NCI-H1092 (cell line): ENCODE measurements around the gene CRIP2.
A peak's percentile ranks its signal among the peaks of the same experiment; 100 is the strongest.

Experiments
- DNase-seq: peaks from one replicate; lab custom pipeline; 2025; lab: John Stamatoyannopoulos, UW

The CRIP2 gene

DNA sequence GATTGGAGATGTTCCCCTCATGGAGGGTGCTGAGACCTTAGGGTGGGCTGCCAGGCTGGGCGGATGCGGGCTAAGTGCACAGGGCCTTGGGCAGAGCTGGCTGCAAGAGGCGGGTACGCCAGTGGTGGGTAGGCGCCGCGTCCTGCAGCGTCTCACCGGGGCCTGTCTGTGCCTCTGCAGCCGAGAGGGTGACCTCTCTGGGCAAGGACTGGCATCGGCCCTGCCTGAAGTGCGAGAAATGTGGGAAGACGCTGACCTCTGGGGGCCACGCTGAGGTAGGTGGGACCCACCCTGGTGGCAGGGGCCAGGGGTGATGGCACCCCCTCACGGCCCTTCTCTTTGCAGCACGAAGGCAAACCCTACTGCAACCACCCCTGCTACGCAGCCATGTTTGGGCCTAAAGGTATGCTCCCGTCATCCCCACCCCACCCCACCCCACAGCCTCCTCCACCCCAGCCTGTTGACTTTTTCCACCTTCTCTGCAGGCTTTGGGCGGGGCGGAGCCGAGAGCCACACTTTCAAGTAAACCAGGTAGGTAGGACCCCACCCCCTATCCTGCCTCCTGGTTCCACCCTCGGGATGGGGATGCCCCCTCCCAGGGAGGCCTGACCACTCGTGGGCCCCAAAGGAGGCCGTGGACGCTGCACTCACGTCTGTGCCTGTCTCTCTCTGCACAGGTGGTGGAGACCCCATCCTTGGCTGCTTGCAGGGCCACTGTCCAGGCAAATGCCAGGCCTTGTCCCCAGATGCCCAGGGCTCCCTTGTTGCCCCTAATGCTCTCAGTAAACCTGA lies 13.6 kb downstream of the CRIP2 start:
- DNase-seq: no peak

DNA sequence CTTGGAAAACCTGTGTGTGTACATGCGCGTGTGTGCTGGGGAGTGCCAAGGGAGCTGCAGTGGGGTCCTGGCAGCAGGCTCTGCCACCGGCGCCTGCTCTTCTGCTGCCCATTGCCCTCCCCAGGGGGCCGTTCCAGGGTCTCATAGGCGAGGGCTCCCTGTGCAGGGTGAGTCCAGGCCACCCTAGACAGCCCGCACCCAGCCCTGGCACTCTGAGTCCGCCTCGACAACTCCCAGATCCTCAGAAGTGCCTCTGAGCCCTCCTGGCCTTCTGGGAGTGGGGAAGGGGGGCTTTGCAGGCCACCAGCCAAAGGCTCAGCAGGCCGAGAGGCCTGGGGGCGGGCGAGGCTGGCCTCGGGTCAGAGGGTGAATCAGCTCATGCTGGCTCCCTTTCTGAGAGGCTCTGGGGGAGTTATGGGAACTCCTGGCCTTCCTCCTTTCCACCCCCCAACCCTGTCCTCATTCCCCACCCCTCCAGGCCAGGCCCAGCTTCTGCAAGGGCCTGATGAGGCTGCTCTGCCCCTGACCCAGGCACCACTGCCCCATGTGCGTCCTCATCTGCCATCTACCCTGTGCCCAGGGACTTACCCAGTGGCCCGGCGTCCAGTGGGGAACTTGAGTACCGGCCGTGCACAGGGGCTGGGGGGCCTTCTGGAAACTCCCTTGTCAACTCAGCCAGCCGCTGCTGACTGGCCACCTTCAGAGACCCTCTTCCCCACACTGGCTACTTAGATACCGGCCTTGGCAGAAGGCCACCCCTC lies 14.3 kb downstream of the CRIP2 start:
- no peak for DNase-seq

DNA sequence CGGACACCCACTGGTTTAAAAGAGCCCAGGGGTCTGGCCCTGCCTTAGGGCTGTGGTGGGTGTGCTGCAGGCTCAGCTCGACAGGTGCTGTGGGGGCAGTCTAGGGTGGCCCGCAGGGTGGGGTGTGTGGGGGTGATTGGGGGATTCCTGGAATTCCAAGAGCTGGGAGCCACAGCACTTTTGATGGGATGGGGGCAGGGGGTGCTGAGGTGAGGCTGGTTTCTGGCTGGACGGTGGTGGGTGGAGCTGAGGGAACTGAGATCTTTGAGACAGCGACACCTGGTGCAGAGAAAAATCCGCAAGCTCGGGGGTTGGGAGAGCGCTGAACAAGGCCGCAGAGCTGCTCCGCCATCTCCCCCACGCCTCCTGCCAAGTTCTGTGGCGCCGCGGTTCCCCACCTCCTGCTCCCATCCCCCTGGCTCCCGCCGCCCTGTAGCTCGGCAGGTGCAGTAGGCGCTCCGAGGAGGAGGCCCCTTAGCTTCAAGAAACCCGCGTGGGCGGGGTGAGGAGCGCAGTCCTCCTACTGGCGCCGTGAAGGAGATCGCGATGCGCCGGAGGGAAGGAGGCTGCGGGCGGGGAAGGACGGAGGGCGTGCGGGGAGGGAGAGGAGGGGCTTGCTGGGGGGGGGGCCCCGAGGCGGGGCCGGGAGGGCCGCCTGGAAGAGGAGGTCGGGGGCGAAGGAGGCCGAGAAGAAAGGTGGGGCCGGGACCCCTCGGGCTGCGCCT lies 15.1 kb downstream of the CRIP2 start:
- DNase-seq: peak; percentile 86

DNA sequence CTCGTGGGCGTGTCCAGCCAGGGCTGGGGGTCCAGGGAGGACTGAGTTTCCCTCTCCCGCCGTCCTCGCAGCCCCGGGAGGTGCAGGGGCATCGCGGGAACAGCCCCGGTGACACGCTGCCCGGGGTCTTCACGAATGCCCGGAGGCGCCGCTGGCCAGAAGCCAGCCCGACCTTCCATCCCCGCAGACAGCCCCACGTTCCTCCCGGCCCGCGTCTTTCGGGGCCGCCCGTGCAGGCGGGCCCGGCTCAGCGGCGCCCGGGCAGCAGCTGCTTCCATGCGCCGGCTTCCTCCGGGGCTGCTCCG lies 15.6 kb downstream of the CRIP2 start:
- no peak for DNase-seq

DNA sequence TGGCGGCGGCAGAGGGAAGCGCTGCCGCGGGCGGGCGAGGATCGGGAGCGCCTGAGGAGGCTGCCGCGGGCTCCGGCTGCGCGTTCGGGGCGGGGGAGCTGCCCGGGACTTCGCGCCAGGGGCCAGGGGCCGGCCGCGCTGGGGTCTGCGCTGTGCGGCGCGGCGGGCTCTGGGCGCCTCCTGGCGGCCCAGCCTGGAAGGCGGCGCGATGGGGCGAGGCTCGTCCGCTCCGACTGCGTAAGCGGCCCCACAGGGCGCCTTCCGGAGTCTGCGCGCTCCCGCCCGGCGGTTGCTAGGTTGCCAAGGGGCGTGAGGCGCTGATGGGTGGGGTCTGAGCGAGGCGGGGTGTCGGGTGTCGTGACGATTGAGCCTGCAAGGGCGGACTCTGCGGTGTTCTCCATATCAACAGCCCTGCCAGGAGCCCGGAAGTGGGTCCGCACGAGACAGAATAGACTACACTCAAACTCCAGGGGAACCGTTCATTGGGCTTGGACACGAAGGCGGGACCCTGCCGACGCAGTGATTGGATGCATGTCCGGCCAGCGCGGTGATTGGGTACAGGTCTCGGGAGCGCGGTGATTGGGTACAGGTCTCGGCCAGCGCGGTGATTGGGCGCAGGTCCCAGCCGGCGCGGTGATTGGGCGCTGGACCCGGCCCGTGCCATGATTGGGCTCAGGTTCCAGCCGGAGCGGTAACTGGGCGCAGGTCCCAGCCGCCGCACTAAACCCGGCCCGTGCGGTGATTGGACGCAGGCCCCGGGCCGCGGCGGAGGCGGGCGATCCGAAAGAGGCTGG lies 16.1 kb downstream of the CRIP2 start, which contains the start of gene TEDC1:
Gene TEDC1, plus strand, starts transcription at position 675 of the 794 bp plus-strand sequence. CDS start 130 bp downstream, outside the sequence.
- DNase-seq: peak; percentile 99

DNA sequence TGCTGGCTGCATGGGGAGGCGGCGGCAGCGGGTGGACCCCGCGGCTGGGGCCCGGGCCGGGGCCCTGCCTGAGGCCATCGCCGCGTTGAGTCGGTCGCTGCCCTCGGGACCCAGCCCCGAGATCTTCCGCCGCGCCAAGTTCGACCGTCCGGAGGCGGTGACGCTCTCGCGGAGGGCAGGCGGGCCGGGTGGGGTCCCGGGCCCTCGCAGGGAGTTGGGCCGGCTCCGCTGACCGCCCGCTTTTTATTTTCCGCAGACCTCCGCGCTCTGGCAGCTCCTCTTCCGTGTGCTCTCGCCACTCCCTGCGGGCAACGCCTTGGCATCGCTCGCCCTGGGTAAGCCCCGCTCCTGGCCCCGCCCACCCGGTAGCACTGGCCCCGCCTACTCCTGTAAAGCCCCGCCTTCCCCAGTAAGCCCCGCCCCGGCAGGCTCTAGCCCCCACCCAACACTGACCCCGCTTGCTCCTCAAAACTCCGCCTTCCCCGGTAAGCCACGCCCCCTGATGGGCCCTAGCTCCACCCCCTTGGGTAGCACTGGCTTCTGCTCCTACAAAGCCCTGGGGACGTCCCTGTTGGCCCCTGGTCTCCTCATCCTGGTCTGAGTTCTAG lies 16.8 kb downstream of the CRIP2 start:
- peak; percentile 30 for DNase-seq

DNA sequence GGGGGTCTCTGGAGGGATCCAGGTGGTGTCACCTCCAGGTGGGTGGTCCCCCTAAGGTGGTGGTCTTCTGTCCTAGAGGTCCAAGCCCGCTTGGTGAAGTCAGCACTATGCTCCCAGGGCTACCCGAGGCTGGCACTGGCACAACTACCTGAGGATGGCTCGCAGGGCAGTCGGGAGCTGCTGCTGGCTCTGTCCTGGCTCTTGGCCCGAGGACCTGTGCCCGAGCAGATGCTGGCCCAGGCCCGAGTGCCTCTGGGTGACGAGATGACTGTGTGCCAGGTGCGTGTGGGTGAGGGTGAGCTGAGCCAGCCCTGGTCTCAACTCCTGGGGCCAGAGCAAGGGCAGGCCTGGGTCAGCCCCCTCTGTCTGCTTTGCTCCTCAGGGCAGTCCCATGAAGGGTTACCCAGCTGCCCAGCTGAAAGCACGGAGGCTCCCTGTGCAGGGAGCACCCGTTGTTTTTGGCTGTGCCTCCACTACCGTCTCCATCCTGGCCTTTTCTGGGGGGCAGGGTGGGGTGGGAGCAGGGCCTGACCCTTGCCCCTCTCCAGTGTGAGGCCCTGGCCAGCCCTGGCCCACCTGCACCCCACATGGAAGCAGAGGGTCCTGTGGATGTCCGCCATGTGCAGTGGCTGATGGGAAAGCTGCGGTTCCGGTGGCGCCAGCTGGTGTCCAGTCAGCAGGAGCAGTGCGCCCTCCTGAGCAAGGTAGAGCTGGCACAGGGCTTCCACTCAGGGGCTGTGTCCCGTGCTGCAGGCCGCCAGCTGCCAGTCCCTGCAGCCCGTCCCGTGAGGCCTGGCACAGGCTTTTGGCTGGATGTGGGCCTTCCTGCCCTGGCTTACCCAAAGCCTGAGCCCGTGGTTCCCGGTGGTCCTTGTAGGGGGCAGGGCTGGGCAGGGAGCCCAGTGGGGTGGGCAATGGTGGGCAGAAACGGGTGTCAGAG lies 17.7 kb downstream of the CRIP2 start:
- DNase-seq: no peak

DNA sequence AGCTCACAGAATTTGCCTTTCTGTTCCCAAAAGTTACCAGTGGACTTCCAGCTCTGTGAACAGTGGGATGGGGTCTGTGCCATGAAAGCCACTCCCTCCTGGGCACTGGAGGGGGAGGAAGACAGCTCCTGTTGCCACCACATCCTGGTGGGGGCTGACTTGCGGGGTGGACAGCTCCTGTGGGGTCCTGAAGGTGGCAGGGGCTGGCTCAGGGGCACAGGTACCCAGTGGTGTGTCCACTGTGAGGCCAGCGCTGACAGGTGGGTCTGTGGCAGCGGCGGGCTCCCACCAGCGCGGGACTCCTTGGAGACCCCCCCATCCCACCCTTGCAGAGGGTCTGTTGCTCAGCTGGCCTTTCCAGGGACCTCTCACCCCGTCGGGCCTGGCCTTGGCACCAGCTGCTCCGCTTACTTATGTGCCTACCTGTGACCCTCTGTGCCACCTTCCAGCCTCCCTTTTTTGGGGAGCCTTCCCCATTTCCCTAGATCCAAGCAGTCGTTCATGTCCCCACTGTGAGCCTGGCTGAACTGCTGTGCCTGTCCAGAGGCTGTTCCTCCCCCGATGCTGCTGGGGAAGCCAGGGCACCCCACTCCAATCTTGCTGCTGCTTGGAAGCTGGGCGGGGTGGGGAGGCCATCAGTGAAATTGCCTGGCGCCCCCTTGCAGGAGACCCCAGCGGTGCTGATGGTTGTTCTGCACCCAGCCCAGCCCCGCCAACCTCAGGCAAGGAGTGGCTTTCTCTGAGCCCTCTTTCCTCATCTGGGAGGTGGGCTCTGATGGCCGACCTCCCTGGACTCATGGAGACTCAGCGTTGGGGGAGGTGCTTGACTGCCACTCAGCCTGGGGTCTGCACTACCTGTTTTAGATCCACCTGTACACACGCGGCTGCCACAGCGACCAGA lies 18.6 kb downstream of the CRIP2 start:
- DNase-seq: no peak

DNA sequence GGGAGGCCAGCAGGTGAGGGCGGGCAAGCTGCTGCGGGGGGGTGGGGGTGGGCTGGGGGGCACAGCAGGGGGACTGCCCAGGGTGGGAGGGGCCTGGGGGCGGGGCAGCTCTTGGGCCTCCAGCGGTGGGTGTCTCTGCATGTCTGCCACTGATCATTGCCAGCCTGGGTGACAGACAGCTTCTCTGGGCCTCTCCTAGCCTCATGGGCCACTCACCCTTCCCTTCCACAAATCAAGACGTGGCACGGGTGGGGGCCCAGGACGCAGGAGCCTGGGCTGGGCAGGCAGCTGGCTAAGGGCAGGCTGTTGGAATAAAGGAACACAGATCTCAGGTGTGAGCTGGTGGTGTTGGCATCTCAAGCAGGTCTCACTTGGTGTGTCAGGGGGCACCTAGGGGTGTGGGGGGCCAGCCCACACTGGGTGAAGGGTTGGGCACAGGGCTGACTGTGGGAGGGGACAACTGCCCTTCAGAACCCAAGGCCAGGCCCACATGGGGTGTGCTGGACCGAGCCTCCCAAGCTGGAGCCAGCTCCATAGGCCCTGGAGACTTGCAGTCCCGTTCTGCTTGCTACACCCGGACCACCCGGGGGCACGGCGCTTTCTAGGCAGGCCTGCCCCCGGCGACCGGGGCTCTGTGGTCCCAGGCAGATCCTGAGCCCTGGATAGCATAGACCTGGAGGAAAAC lies 19.4 kb downstream of the CRIP2 start:
- DNase-seq: no peak

DNA sequence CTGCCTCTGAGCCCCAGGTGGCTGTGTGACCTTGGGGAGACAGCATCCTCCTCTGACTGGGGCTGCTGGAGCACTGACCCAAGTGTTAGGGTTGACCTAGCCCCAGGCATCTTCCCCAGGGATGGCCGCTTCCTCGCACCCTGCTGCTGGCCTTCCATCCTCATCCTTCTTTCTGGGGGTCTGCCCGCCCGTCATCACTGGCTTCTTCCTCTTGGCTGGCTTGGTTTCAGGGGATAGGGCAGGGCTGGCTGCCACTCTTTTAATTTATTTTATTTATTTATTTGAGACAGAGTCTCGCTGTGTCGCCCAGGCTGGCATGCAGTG lies 19.9 kb downstream of the CRIP2 start:
- DNase-seq: no peak

DNA sequence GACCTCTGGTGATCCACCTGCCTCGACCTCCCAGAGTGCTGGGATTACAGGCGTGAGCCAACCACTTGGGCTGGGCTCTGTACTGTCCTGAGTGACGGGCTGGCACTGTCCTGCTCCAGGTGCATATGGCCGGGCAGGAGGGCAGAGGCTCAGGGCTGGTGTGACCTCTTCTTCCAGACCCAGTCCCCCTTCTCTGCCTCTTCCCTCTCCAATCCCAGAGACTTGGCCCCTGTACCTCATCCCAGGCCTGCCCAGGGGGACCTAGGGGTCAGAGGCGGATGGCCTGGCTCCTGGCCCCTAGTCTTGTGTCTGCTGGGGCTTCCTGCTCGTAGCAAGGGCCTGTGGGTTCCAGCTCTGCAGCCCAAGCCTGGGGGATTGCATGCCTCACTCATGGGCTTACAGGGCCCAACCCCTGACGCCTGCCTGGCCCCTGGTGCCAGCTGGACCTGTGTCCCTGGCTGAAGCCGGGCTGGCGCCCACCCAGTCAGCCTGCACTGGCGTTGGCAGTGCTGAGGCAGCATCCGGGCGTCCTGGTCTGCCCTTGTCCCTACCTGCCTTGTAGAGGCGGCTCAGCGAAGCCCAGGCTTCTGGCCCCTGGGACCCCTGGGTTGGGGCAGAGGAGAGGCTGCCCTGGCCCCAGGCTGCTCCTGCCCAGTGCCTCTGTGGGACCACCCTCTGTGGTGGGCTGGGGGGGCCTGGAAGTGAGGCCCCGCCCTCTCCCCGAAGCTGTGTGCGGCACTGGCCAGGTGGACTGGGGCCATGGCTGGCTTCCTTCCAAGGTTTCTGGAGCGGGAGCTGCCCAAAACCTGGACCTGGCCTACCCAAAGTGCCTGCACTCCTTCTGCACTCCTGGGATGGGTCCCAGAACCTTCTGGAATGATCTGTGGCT lies 20.7 kb downstream of the CRIP2 start:
- DNase-seq: no peak

DNA sequence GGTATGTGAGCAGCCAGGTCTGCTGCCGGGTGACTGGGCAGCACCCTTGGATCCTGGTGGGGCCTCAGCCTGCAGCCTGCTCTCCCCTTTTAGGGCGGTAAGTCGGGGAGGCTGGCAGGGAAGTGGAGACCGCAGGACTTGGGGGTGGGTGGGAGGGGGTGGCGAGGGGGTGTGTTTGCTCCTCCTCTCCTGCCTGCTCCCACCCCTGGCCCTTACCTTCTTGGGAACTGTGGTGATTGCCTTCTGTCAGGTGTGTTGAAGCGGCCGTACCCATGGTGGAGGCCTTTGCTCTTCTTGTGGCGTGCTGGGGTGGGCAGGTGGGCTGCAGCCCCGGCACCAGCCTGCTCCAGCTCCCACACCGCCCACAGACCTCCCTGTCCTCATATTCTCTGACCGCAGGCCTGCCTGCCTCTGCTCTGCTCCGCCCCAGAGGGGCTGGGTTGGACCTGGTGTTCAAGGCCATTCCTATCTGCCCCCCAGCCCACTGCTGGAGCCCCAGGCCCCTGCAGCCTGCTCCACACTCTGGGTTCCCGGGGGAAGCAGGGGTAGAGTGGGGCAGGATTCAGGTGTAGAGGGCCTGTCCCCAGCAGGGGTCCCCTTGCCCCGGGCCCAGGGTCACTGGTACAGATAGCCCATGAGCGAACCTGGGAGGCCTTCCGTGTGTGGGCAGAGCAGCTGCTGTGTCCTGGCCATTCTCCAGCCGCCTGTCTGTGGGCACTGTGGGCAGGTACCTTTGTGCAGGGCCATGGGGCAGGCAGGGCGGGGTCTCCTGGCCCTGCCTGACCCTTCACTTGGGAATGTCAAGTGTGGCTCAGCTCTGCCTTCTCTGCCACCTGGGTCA lies 21.6 kb downstream of the CRIP2 start:
- DNase-seq: no peak

DNA sequence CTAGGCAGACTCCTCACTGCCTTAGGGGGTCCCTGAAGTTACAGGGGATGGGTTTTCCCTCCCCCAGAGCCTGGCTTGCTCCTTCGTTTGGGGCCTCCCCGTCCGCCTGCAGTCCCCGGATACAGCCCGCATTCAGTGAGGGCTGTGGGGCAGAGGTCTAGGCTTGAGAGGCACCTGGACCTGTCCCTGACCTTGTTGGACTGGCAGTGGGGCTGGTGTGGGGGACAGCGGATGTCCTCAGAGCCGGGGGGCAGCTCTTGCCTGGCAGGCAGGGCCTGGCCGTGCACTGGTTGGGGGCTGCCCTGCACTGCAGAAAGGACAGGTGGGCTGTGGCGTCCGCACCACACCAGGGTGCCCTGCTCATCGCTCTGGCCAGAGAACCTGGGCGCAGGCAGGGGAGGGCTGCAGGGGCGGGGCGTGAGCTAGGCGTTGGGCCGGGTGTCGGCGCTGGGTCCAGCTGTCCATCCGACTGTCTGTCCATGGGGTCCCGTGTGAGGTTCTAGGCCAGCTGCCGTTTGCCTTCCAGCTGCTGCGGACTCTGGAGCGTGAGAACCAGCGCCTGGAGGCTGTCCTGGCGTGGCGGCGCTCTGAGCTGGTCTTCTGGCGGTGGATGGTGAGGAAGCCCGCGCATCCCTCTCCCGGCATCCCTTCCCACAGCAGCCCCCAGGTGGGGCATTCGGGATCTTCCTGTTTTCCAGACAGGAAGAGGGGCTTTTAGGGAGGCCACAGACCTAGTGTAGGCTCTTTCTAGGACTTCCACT lies 22.4 kb downstream of the CRIP2 start:
- DNase-seq: no peak

DNA sequence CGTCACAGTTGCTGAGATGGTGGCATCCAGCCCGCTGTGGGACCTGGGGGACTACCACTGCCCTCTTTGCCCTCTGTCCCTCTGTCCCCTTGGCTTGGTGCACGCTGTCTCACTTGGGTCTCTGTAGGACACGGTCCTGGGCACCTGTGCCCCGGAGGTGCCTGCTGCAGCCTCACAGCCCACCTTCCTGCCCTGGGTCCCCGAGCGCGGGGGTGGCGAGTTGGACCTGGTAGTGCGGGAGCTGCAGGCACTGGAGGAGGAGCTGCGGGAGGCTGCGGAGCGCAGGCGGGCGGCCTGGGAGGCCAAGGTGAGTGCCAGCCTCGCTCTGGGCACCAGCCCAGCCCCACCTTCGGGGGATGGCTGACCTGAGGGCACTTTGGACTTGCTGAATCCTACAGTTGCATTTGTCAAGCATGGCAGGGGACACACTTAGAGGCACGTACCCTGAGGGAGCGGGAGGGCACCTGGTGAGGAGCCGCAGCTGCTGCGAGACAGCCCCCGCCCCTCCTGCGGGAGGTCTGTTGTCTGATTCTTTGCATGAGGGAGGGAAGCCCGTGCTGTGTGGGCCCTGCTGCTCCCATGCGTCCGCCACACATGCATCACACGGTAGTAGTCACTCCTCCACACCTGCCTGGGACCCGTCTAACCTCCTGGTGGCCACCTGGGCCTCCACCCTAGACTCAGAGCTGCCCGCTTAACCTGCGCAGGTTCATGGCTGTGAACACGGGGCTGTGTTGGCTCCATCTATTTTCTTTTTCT lies 23.2 kb downstream of the CRIP2 start:
- DNase-seq: no peak

DNA sequence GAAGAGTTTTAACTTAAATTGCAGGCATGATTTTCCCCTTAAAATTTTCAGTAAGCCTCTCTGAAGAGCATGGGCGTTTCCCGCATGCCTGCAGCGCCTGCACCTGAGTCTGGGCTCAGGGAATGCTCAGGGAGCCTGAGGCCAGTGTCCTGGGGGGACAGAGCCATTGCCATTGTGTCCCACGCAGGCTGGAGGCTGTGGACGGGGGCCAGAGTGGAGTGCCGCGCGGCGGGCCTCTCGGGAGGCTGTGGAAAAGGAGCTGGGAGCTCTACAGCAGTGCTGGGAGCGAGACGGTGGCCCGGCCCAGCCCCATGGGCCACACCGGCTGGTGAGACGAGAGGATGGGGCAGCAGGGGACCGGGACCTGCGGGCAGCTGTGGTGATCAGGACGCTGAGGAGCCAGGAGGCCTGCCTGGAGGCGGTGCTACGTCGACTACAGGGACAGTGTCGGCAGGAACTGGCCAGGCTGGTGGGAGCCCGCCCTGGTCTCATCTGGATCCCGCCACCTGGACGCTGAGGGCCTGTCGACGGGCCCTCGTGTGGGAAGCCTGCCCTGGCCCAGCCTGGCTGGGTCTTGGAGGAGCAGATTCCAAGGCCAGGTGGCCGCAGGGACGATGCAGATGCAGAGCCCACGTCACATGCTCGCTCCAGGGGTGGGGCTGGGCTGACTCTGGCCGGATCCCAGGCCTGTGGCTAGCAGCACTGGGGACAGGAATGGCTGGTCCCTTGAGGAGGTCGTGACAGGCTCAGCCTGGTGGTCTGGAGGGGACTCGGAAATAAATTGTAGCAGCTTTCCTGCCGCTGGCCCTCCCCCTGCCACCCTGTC lies 24.0 kb downstream of the CRIP2 start:
- no peak for DNase-seq
